Gastrocnemius medialis (tissue), 4 donors: ENCODE data around the gene SPDYC. TPM values are rescaled to one million over a fixed set of nuclear protein-coding genes. Genes with fewer than 3 reads are reported as not detected.

Experiments
- ATAC-seq, 2 donors: fragments of 150-250 bp; one replicate each; pipeline ENCODE4 v1.9.1; 2016
- DNase-seq, 2 donors: peaks; one replicate each; pipeline ENCODE4 v3.0.0-alpha.2; 2019
- H3K27ac ChIP-seq, 4 donors: fragments of 200-600 bp; sonication (generic); 1 replicate in 1 of 4; 2 replicates in 3 of 4; pipeline ENCODE4 v1.5.1; 2016 to 2018; ENCODE audit warnings: mild to moderate bottlenecking in 2 of 4, moderate library complexity in 1 of 4
- H3K27me3 ChIP-seq, 3 donors: fragments of 200-600 bp; sonication (generic) in 2 of 3; 1 replicate in 1 of 3; 2 replicates in 2 of 3; pipeline versions ENCODE4 v1.5.1 to v1.6.0; 2016 to 2019; ENCODE audit warnings: mild to moderate bottlenecking in 1 of 3, moderate library complexity in 1 of 3
- H3K36me3 ChIP-seq, 2 donors: fragments of 200-600 bp; sonication (generic) in 1 of 2; one replicate each; pipeline ENCODE4 v1.5.1; 2017 to 2018
- H3K4me1 ChIP-seq, 2 donors: fragments of 200-600 bp; sonication (generic) in 1 of 2; one replicate each; pipeline ENCODE4 v1.5.1; 2016 to 2017; ENCODE audit warnings: mild to moderate bottlenecking in 2 of 2
- H3K4me3 ChIP-seq, 4 donors: fragments of 200-600 bp; sonication (generic) in 3 of 4; 1 replicate in 1 of 4; 2 replicates in 3 of 4; pipeline ENCODE4 v1.5.1; 2016 to 2019; ENCODE audit warnings: mild to moderate bottlenecking in 2 of 4
- H3K9me3 ChIP-seq, 3 donors: fragments of 200-600 bp; sonication (generic) in 2 of 3; 1 replicate in 1 of 3; 2 replicates in 2 of 3; pipeline ENCODE4 v1.5.1; 2016 to 2019
- POLR2A ChIP-seq, 2 donors: fragments of 450-650 bp; IDR thresholded peaks; one replicate each; pipeline ENCODE4 v1.6.1; 2017; ENCODE audit warnings: antibody characterized with exemption in 2 of 2, mild to moderate bottlenecking in 2 of 2, moderate library complexity in 2 of 2
- in situ Hi-C, 4 donors: fragments of 200-750 bp; cut with MboI; loops; one replicate each; pipeline versions ENCODE4 v1.15.0 to v1.8.0; 2017; ENCODE audit warnings: low sequenced_read_pairs in 4 of 4
- intact Hi-C: fragments of 100-400 bp; cut with DNase I; formaldehyde crosslinking; loops from one replicate; pipeline ENCODE4 v1.15.1; 2023; ENCODE audit warnings: low total_unique reads
- total RNA-seq, 4 donors: library from RNA; depleted of rRNA; stranded (reverse); fragments of >200 nt; gene quantifications; one replicate each; pipeline versions ENCODE4 v1.1.0 to v1.2.3, GENCODE V29; 2016
- TF ChIP-seq, protein P1 (sequence below), 5 experiments: fragments of 450-650 bp in 3 of 5; fragments of 200-600 bp in 2 of 5; sonication (generic) in 2 of 5; IDR thresholded peaks in 4 of 5; conservative IDR thresholded peaks in 1 of 5; 1 replicate in 4 of 5; 2 replicates in 1 of 5; pipeline ENCODE4 v1.5.1; 2016 to 2019; ENCODE audit warnings: antibody characterized with exemption in 5 of 5, mild to moderate bottlenecking in 3 of 5, moderate library complexity in 3 of 5

The SPDYC gene
- total RNA-seq, 4 donors from 2014 or later = not detected

DNA sequence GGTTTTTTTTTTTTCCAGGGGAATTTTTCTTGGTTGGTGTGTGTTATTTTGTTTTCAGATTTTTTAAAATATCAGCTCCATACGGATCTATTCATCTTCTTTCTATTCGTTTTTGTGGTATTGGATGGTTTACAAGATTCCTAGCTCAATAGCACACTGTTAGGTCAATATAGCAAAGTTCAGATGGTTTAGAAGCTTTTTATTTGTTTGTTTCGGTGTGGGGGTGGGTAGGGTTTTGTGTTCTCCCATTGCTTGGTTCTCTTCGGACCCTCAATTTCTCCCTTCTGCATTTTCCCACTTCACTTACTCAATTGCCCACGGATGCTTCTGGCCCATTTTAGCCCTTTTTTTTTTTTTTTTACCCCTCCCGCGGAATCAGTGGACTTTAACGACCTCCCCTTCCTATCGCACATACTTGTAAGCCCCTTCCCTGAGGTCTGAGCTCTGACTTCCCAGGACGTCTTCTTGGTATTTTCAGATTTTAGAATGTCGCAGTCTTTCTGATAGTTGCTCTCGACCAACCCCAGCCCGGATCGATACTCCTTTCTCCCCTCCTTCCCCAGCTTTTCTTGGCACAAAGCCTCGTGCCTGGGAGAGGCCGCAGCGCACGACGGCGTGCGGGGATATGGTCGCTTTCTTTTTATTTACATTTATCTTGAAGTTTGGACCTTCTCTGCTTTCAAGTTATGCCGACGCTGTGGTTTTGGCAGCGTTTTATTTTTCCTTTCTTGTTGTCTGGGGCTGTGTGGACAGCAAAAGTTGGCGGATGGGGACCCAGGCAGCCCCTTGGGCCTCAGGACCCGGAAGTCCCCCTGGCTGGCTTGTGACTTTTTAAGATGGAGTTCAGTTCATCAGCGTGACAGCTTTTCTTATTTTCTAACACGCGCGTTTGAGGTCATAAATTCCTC, 4.4 kb upstream of the SPDYC start:
- Histone ChIP-seq H3K9me3 (no peaks in the 10 kb centered on the region), H3K36me3 (no peaks in the 10 kb centered on the region), H3K27me3 (no peaks in the 10 kb centered on the region), H3K4me3 (peak overlapping the region; percentile 40 to 51 (median 44)), H3K27ac (no peak overlapping the region), H3K4me1 (no peaks in the 10 kb centered on the region)
- ATAC-seq = no peak
- no peak for TF ChIP-seq POLR2A (IDR thresholded peaks at IDR 0.05)
- TF ChIP-seq, protein P1, sequence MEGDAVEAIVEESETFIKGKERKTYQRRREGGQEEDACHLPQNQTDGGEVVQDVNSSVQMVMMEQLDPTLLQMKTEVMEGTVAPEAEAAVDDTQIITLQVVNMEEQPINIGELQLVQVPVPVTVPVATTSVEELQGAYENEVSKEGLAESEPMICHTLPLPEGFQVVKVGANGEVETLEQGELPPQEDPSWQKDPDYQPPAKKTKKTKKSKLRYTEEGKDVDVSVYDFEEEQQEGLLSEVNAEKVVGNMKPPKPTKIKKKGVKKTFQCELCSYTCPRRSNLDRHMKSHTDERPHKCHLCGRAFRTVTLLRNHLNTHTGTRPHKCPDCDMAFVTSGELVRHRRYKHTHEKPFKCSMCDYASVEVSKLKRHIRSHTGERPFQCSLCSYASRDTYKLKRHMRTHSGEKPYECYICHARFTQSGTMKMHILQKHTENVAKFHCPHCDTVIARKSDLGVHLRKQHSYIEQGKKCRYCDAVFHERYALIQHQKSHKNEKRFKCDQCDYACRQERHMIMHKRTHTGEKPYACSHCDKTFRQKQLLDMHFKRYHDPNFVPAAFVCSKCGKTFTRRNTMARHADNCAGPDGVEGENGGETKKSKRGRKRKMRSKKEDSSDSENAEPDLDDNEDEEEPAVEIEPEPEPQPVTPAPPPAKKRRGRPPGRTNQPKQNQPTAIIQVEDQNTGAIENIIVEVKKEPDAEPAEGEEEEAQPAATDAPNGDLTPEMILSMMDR (IDR thresholded peaks at IDR 0.05 in 4 of 5, conservative IDR thresholded peaks at IDR 0.05 in 1 of 5) = no peak
- DNase-seq = peak in 1 of 2 donors; percentile 6
- intact Hi-C loops = no loop called here
- in situ Hi-C loops = no loop called here

DNA sequence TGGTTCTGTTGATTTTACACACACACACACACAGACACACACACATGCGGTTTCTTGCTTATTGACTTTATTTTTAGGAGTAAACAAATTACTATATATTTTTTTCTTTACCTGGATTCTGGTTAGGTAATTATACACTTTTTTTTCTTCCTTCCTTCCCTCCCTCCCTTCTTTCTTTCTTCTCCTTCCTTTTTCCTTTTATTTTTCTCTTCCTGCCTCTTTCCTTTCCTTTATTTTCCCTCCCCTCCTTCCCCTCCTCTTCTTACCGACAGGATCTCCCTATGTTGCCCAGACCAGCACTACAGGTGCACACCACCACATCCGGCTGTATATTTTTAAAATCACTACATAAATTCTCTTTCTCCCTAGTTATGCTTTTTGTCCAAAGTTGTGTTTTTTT, 3.1 kb upstream of the SPDYC start:
- Histone ChIP-seq H3K27me3 (no peaks in the 10 kb centered on the region), H3K4me3 (no peak overlapping the region), H3K36me3 (no peaks in the 10 kb centered on the region), H3K27ac (no peak overlapping the region), H3K4me1 (no peaks in the 10 kb centered on the region), H3K9me3 (no peaks in the 10 kb centered on the region)
- intact Hi-C loops = no loop called here
- DNase-seq (no peak), ATAC-seq (no peak)
- in situ Hi-C loops = no loop called here
- TF ChIP-seq POLR2A (IDR thresholded peaks at IDR 0.05) = no peak
- TF ChIP-seq, protein P1 (IDR thresholded peaks at IDR 0.05 in 4 of 5, conservative IDR thresholded peaks at IDR 0.05 in 1 of 5) = no peak

DNA sequence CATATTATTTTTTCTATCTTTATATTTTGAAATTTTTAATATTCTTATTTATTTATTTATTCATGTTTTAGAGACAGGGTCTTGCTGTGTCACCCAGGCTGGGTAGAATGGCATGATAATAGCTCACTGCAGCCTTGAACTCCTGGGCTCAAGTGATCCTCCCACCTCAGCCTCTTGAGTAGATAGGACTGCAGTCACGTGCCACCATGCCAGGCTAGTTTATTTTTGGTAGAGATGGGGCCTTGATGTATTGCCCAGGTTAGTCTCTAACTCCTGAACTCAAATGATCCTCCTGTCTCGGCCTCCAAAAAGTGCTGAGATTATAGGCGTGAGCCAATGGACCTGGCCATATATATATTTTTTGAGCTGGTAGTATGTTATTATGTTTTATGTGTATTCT, 2.4 kb upstream of the SPDYC start:
- ATAC-seq = no peak
- in situ Hi-C loops = no loop called here
- H3K9me3 ChIP-seq = no peaks in the 10 kb centered on the region

DNA sequence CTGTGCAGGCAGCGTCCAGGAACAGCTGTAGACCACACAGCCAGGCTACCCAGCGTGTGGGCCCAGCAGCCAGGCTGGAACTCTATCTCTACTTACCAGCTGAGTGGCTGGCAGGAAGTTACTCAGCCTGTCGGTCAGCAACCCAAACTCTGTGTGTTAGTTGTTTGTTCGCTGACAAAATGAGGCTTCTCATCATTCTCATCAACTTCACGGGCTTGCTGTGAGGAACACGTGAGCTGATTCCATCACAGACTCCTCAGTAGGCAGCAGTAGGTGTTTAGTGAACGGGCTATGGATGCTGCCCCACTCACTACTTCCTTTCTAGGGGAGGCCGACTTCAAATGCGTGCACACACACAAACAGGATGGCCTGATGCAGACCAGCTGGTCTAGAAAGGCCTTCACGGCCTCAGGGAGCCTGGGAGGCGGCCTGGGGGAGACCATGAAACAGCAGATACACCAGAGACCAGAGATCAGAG, 830 bp upstream of the SPDYC start:
- H3K9me3 ChIP-seq = no peaks in the 10 kb centered on the region
- intact Hi-C loops = no loop called here
- no peak for ATAC-seq
- no peak overlapping the region for H3K4me3 ChIP-seq
- H3K4me1 ChIP-seq = peaks cover 0 to 7% of the 10 kb centered on the region in 2 donors
- peak in 1 of 2 donors; percentile 4 for DNase-seq
- no peaks in the 10 kb centered on the region for H3K36me3 ChIP-seq
- TF ChIP-seq POLR2A (IDR thresholded peaks at IDR 0.05) = no peak
- TF ChIP-seq, protein P1 (IDR thresholded peaks at IDR 0.05 in 4 of 5, conservative IDR thresholded peaks at IDR 0.05 in 1 of 5) = no peak
- in situ Hi-C loops = no loop called here
- H3K27ac ChIP-seq = no peak overlapping the region
- H3K27me3 ChIP-seq = no peaks in the 10 kb centered on the region

More for the DNA sequence above, 2.4 kb upstream of the SPDYC start:
- no peaks in the 10 kb centered on the region for H3K4me1 ChIP-seq
- intact Hi-C loops = no loop called here
- TF ChIP-seq POLR2A (IDR thresholded peaks at IDR 0.05) = no peak
- TF ChIP-seq, protein P1 (IDR thresholded peaks at IDR 0.05 in 4 of 5, conservative IDR thresholded peaks at IDR 0.05 in 1 of 5) = no peak
- H3K4me3 ChIP-seq = no peak overlapping the region
- H3K27me3 ChIP-seq = no peaks in the 10 kb centered on the region
- H3K27ac ChIP-seq = no peak overlapping the region
- no peaks in the 10 kb centered on the region for H3K36me3 ChIP-seq
- DNase-seq = no peak
